GM19035 (cell line): ENCODE results near the gene NAPA.

ENCODE experiments used
- ATAC-seq: cut with Tn5 transposase; IDR thresholded peaks from one replicate; pipeline ENCODE4 v1.9.1; 2021; ENCODE audit not compliant: unreplicated experiment

NAPA gene

GRCh38 chr19:47523473-47523872 lies 8.6 kb upstream of the NAPA start:
- no peak for ATAC-seq

GRCh38 chr19:47521473-47522180 lies 6.8 kb upstream of the NAPA start:
- ATAC-seq = no peak

DNA sequence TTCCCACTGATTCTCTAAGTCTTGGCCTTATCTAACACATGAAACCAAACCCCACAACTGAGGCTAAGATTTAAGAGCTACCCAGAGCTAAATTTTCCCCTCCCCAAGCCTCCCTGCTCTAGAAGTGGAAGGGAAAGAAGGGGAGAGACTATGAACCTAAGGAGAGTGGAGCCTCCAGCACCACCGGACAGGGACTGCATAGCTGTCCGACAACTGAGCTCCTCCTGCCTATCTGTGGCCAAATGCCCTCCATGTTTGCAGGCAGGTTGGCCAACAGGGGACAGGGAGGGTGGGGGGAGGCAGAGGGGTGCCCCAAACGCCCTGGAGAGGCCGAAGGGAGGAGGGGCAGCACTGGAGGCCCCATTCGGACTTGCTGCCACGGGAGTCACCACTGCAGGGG lies 6.0 kb upstream of the NAPA start:
- ATAC-seq = no peak

GRCh38 chr19:47520343-47520806 lies 5.5 kb upstream of the NAPA start:
- no peak for ATAC-seq

GRCh38 chr19:47518854-47519253 lies 4.0 kb upstream of the NAPA start:
- no peak for ATAC-seq

GRCh38 chr19:47518139-47518538 lies 3.3 kb upstream of the NAPA start:
- no peak for ATAC-seq

DNA sequence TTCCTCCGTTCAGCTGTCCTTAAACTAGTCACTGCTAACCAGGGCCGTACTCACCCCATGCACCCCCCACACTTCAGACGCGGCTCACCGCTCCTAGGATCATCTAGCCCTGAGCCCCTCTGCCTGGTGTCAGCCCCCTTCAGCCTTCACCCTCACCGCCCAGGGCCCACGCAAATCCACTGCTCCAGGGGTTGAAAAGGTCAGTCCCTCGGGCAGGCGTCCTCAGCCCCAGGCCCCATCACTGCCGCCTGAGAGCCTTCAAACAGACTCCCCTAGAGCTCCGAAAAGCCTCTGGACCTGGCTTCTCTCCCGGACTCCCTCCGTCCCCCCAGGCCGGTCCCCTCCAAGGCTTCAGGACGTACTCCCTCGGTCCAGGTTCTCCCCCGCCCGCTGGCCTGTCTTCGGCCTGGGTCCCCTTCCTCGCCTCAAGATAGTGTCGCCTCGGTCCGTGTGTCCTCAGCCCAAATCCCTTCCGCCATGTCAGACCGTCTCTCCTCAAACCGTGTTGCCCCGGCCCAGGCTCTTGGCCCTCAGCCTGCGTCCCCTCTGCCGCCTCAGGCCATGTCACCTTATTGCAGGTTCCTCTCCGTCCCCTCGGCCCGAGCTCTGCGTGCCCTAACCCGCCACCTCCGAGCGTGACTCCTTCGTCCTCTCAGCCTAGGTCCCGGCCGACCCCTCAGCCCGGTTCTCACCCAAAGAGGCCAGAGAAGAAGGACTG lies 553 bp downstream of the NAPA start:
- peak; percentile 2 for ATAC-seq

GRCh38 chr19:47512948-47513319 lies 1.9 kb downstream of the NAPA start:
- no peak for ATAC-seq

- no peak for ATAC-seq
These were observed 2.5 kb downstream of the NAPA start for GRCh38 chr19:47512183-47512947.

DNA sequence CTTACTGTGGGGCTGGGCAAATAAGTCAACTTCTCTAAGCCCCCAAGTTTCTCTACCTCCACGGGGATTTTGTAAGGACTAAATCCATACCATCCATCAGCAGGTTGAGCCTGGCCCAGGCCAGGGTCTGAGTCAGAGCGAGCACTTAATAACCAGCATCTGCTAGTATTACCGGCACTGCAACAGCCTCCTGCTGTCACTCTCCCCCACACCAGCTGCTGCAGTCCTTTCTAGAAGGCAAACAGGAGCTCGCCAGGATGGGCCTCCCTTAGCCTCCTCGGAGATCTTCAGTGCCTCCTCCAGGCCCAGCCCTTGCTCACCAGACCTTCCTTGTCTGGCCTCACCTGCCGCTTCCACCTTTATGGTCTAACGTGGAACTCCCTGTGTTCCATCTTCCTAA lies 3.2 kb downstream of the NAPA start:
- no peak for ATAC-seq

DNA sequence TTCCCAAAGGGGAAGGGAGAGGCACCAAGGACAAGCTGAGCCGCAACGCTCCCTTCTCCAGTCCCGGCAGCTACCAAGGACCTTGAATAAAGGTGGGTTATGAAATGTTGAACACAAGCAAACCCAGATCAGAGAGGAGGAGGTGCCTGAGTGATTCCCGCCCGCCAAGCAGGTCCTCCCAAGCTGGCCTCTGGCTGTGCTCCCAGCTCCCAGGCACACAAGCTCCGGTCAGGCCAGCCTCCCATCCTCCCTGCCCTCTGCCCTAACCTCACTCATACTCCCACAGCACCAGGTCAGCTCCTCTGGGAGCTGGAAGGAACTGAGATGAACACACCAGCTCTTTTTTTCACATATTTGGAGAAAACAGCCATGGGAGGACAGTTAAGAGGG lies 3.7 kb downstream of the NAPA start:
- no peak for ATAC-seq

DNA sequence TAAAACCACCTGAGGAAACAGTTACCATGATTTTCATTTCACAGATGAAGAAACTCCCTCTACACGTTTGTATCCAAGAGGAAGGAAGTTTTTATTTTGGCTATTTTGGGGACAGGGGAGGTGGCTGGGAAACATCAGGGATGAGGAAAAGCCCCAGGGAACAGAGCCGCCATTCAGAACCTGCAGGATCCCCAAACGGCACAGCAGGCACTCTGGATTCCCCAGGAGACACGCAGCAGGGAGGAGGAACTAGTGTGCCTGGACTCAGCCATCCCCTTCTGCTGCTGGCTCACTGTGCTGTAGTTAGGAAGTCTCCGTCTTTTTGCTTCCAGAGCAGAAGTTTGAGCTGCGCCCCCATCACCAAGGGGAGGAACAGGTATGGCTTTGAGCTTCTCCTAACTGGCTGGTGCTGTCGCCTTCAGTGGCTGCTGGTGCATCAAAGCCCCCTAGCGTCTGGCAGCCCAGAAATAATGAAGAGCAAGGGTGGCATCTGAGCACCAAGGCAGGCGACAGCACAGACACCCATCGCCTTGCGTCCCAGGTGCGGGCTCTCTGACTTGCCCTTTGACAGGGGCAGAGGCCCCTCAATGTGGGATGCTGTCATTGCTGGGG lies 4.2 kb downstream of the NAPA start:
- no peak for ATAC-seq

DNA sequence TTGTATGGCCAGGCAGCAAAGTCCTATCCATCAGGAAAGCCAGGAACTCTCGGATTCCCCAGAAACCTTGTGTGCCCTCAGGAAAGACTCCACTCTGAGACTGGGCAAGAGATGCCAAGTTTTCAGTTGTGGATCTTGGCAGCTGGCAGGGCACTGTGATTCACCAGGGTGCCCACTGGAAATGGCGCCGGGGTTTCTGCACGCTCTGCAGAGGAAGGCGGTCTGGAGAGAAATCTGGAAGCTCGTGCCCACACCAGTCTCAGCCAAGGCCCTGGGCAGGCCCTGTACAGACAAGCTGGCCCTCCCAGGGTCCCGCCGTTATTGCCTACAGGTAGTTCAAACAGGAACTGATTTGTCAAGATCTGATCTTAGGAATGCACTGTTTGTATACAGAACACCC lies 4.9 kb downstream of the NAPA start:
- ATAC-seq = no peak

DNA sequence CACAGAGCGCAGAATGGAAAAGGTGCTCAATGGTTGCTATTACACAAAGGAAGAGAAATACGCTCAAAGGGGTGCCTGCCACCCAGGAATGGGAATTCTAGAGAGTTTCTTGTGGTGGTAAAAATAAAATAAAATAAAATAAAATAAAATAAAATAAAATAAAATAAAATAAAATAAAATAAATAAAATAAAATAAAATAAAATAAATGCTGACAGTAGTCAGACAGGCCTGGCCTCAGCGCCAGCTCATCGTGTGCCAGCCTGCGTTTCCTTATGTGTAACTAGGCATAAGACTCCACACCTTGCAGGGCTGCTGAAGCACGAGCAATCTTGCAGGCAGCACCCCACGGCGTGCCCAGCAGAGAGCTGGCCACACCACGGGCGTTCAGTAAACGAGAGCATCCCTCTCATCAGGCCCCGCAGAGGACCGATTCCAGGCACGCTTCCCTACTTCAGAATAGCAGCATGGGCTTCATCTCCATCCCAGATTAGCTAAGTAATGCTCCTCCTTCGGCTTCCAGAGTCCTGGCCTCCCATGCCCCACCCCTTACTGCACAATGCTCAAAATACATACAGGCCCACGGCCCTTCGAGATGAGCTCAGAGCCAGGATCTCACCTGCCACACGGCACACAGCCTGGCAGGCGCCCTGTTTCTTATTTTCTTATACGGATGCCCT lies 5.6 kb downstream of the NAPA start:
- no peak for ATAC-seq

DNA sequence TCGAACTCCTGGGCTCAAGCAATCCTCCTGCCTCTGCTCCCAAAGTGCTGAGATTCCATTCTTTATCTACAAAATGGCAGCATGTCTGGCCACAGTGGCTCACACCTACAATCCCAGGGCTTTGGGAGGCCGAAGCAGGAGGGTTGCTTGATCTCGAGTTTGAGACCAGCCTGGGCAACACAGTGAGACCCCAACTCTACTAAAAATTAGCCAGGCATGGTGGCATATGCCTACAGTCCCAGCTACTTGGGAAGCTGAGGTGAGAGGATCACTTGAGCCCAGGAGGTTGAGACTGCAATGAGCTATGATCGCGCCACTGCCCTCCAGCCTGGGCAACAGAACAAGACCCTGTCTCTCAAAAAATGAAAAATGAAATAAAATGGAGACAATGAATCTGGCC lies 6.1 kb downstream of the NAPA start:
- ATAC-seq = no peak

DNA sequence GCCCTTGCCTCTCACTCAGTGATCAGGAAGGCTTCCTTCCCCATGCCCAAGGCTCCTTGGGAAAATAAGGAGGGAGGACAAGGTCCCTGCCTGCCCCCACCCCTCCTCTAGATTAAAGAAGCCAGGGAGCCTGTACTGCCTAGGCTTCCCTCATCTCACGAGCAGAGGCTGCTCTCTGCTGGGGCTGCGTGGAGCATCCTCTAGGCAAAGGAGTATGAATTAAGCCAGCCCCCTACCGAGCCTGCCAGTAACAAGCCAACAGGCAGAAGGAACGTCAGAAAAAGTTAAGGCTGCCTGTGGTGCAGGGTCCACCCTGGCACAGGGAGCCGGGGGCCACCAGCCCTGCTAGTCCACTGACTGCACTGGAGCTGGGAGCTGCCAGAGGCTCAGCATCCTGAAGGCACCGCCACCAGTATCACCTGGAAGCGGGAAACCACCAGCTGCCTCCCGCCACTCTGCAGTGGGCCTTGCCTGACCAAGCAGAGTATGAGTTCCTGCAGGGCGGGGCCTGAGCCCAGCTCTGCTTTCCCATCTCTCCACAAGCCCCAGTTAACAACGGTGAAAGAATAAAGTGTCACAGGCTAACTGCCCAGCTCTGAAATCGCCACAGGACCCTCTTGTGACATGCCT lies 6.8 kb downstream of the NAPA start:
- ATAC-seq = no peak

- no peak for ATAC-seq
These were observed 7.9 kb downstream of the NAPA start for GRCh38 chr19:47507012-47507411.

- ATAC-seq = no peak
These were observed 8.4 kb downstream of the NAPA start for GRCh38 chr19:47506459-47506858.

- no peak for ATAC-seq
These were observed 9.4 kb downstream of the NAPA start for GRCh38 chr19:47505506-47505905.

DNA sequence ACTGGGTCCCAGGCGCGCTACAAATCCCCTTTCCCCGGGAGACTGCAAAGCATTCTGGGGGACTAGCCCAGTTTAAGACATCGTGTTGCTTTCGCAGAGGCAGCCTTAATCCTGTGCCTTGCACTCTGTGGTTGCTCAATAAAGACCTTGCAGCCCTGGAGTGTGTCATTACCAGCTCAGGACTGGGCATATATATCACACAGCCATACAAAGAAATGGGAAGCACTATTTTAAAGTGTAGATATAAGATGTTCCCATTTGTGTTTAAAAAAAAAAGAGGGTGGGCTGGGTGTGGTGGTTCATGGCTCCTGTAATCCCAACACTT lies 11.1 kb downstream of the NAPA start:
- no peak for ATAC-seq
